OCI-LY7 (cell line): ENCODE measurements around the gene CERS1. TPM values are rescaled to one million over a fixed set of nuclear protein-coding genes. Genes with fewer than 3 reads are reported as not detected.

ENCODE experiments used
- BruUV-seq: library from RNA; stranded (reverse); fragments of 400-500 nt; replicated peaks from 2 replicates; lab custom pipeline; 2021; lab: Mats Ljungman, UMichigan
- CTCF ChIA-PET: fragments of 300-600 bp; sonication (Branson Sonifier 250); formaldehyde crosslinking; loops from one replicate; lab custom pipeline; 2022; ENCODE audit warnings: antibody characterized with exemption; ENCODE audit not compliant: unreplicated experiment; lab: Charles Lee
- POLR2A ChIA-PET: fragments of 300-600 bp; sonication (Branson Sonifier 250); formaldehyde crosslinking; loops from one replicate; lab custom pipeline; 2022; ENCODE audit warnings: antibody characterized with exemption; lab: Charles Lee
- DNase-seq: peaks from one replicate; pipeline ENCODE4 v3.0.0-alpha.2; 2015; ENCODE audit warnings: low spot score
- H2AFZ ChIP-seq: fragments of 200-600 bp; sonication (generic), shearing (Covaris generic); 2 replicates; pipeline ENCODE4 v1.6.1; 2014; ENCODE audit warnings: mild to moderate bottlenecking, antibody characterized with exemption, low read length, moderate library complexity
- H3K27ac ChIP-seq: fragments of 200-600 bp; sonication (generic); 2 replicates; pipeline ENCODE4 v1.5.1; 2014; ENCODE audit warnings: mixed run types, low read depth, mild to moderate bottlenecking, moderate library complexity, low read length, inconsistent platforms; ENCODE audit not compliant: poor library complexity, severe bottlenecking
- H3K36me3 ChIP-seq: fragments of 200-600 bp; sonication (generic); 2 replicates; pipeline ENCODE4 v1.6.1; 2014; ENCODE audit warnings: mild to moderate bottlenecking, antibody characterized with exemption, low read length, moderate library complexity, mixed read lengths; ENCODE audit not compliant: insufficient read depth
- H3K4me1 ChIP-seq: fragments of 200-600 bp; sonication (generic); 2 replicates; pipeline ENCODE4 v1.5.1; 2014; ENCODE audit warnings: mild to moderate bottlenecking, low read length; ENCODE audit not compliant: insufficient read depth, poor library complexity, severe bottlenecking
- H3K4me2 ChIP-seq: fragments of 200-600 bp; sonication (generic); 2 replicates; pipeline ENCODE4 v1.6.1; 2014; ENCODE audit warnings: mild to moderate bottlenecking, low read length
- H3K4me3 ChIP-seq: fragments of 200-600 bp; sonication (generic); 2 replicates; pipeline ENCODE4 v1.5.1; 2014; ENCODE audit warnings: mild to moderate bottlenecking, low read depth, low read length; ENCODE audit not compliant: poor library complexity, severe bottlenecking
- H3K79me2 ChIP-seq: fragments of 200-600 bp; sonication (generic); 2 replicates; pipeline ENCODE4 v1.6.1; 2016; ENCODE audit warnings: low read depth, mild to moderate bottlenecking, low read length, moderate library complexity, mixed read lengths; ENCODE audit not compliant: insufficient read depth
- H3K9me2 ChIP-seq: fragments of 200-600 bp; sonication (generic); 2 replicates; pipeline ENCODE4 v1.6.1; 2016; ENCODE audit warnings: mild to moderate bottlenecking, low read length, mixed read lengths; ENCODE audit not compliant: insufficient read depth
- H3K9me3 ChIP-seq: fragments of 200-600 bp; sonication (generic); 2 replicates; pipeline ENCODE4 v1.6.1; 2014; ENCODE audit warnings: mild to moderate bottlenecking, mixed run types, low read length, mixed read lengths
- H4K20me1 ChIP-seq: fragments of 200-600 bp; sonication (generic); 2 replicates; pipeline ENCODE4 v1.6.1; 2014; ENCODE audit warnings: mild to moderate bottlenecking, antibody characterized with exemption, low read length, moderate library complexity, mixed read lengths; ENCODE audit not compliant: insufficient read depth
- EZH2phosphoT487 ChIP-seq: fragments of 200-600 bp; sonication (generic); IDR thresholded peaks from 2 replicates; pipeline ENCODE4 v1.6.1; 2018; ENCODE audit warnings: low read depth, borderline replicate concordance, mild to moderate bottlenecking, mixed run types, antibody characterized with exemption, low read length, moderate library complexity, mixed read lengths
- intact Hi-C: fragments of 100-400 bp; cut with micrococcal nuclease; formaldehyde crosslinking; loops from one replicate; pipeline ENCODE4 v1.10.0; 2022; ENCODE audit not compliant: unreplicated experiment
- total RNA-seq, 2 experiments: library from RNA; depleted of rRNA in 1 of 2; stranded (reverse); fragments of >200 nt in 1 of 2; shearing (Covaris generic) in 1 of 2; gene quantifications; 2 replicates each; pipeline ENCODE4 v1.2.3, GENCODE V29; 2014 to 2022
- TF ChIP-seq, protein P1 (sequence below): fragments of 200-600 bp; sonication (generic); conservative IDR thresholded peaks from 2 replicates; pipeline ENCODE4 v1.5.1; 2014; ENCODE audit warnings: mild to moderate bottlenecking, antibody characterized with exemption, low read length, moderate library complexity, mixed read lengths

Gene CERS1
- total RNA-seq, 2 experiments from 2014 or later = 0.09 TPM; not detected in 1

GRCh38 chr19:18940769-18941627 is 45.0 kb upstream of the CERS1 start, which contains the start of gene HOMER3:
Gene HOMER3, minus strand, starts transcription at chr19:18941217. Its CDS starts 2,235 bp downstream, at chr19:18938982.
- CTCF ChIA-PET = no interaction called here
- Histone ChIP-seq H3K4me1 (peaks cover 52% of the 10 kb centered on the region), H3K9me3 (no peaks in the 10 kb centered on the region), H2AFZ (peak within 1 kb of the TSS; percentile 44), H3K4me2 (peak within 1 kb of the TSS; percentile 93), H3K36me3 (no peaks in the 10 kb centered on the region), H3K79me2 (no peaks in the 10 kb centered on the region), H3K4me3 (peak within 1 kb of the TSS; percentile 78), H3K9me2 (no peaks in the 10 kb centered on the region), H4K20me1 (no peaks in the 10 kb centered on the region), H3K27ac (no peak within 1 kb of the TSS)
- POLR2A ChIA-PET = no interaction called here
- intact Hi-C loops = loop anchor here (5.0 kb wide), 1 partner anchor 46 kb away; no protein-coding TSS in a partner anchor
- DNase-seq = peak; percentile 80
- BruUV-seq = no TSS peak
- TF ChIP-seq, protein P1, sequence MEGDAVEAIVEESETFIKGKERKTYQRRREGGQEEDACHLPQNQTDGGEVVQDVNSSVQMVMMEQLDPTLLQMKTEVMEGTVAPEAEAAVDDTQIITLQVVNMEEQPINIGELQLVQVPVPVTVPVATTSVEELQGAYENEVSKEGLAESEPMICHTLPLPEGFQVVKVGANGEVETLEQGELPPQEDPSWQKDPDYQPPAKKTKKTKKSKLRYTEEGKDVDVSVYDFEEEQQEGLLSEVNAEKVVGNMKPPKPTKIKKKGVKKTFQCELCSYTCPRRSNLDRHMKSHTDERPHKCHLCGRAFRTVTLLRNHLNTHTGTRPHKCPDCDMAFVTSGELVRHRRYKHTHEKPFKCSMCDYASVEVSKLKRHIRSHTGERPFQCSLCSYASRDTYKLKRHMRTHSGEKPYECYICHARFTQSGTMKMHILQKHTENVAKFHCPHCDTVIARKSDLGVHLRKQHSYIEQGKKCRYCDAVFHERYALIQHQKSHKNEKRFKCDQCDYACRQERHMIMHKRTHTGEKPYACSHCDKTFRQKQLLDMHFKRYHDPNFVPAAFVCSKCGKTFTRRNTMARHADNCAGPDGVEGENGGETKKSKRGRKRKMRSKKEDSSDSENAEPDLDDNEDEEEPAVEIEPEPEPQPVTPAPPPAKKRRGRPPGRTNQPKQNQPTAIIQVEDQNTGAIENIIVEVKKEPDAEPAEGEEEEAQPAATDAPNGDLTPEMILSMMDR = no peak
- no peak for TF ChIP-seq EZH2phosphoT487

- Histone ChIP-seq H4K20me1 (no peaks in the 10 kb centered on the region), H2AFZ (peak overlapping the region; percentile 28; the same call in 1 of the 2 replicates), H3K36me3 (no peaks in the 10 kb centered on the region), H3K27ac (no peak overlapping the region), H3K4me1 (peaks cover 47% of the 10 kb centered on the region), H3K4me2 (peak overlapping the region; percentile 93), H3K9me2 (no peaks in the 10 kb centered on the region), H3K9me3 (no peaks in the 10 kb centered on the region), H3K4me3 (peak overlapping the region; percentile 78), H3K79me2 (no peaks in the 10 kb centered on the region)
- no peak for TF ChIP-seq EZH2phosphoT487
- TF ChIP-seq, protein P1 = no peak
- ChIA-PET CTCF (no interaction called here), POLR2A (no interaction called here)
- DNase-seq = no peak
- intact Hi-C loops = loop anchor here (5.0 kb wide), 1 partner anchor 47 kb away; no protein-coding TSS in a partner anchor
- BruUV-seq = no TSS peak
These were observed 44.2 kb upstream of the CERS1 start for GRCh38 chr19:18939922-18940768.
